OCI-LY3 (cell line): ENCODE results near the gene DDAH2.

ENCODE experiments used
- EZH2phosphoT487 ChIP-seq: fragments of 200-600 bp; shearing (Covaris generic); IDR thresholded peaks from 2 replicates; pipeline ENCODE4 v1.6.1; 2018; ENCODE audit warnings: antibody characterized with exemption, mixed run types, low read depth
- TF ChIP-seq, protein P1 (sequence below): fragments of 200-600, 300-600 bp; sonication (generic); IDR thresholded peaks from 2 replicates; pipeline ENCODE4 v1.5.1; 2014; ENCODE audit warnings: antibody characterized with exemption, low read length, low read depth

- TF ChIP-seq, protein P1, sequence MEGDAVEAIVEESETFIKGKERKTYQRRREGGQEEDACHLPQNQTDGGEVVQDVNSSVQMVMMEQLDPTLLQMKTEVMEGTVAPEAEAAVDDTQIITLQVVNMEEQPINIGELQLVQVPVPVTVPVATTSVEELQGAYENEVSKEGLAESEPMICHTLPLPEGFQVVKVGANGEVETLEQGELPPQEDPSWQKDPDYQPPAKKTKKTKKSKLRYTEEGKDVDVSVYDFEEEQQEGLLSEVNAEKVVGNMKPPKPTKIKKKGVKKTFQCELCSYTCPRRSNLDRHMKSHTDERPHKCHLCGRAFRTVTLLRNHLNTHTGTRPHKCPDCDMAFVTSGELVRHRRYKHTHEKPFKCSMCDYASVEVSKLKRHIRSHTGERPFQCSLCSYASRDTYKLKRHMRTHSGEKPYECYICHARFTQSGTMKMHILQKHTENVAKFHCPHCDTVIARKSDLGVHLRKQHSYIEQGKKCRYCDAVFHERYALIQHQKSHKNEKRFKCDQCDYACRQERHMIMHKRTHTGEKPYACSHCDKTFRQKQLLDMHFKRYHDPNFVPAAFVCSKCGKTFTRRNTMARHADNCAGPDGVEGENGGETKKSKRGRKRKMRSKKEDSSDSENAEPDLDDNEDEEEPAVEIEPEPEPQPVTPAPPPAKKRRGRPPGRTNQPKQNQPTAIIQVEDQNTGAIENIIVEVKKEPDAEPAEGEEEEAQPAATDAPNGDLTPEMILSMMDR = no peak
- no peak for TF ChIP-seq EZH2phosphoT487
These were observed 21.4 kb upstream of the DDAH2 start for GRCh38 chr6:31750411-31751022.
